Body of pancreas (tissue), 4 donors: ENCODE results near the gene FGA. TPM values are rescaled to one million over a fixed set of nuclear protein-coding genes. Genes with fewer than 3 reads are reported as not detected.

ENCODE experiments used
- ATAC-seq: fragments of 150-250 bp; one replicate; pipeline ENCODE4 v1.9.1; 2016
- DNase-seq, 4 donors: peaks; one replicate each; pipeline ENCODE4 v3.0.0-alpha.2; 2019
- H3K27ac ChIP-seq, 4 donors: fragments of 200-600 bp; sonication (generic); 1 replicate in 3 of 4; 2 replicates in 1 of 4; pipeline versions ENCODE4 v1.5.1 to v1.6.1; 2016 to 2019; ENCODE audit warnings: mild to moderate bottlenecking in 1 of 4, mixed read lengths in 1 of 4, moderate library complexity in 1 of 4
- H3K27me3 ChIP-seq, 2 donors: fragments of 200-600 bp; sonication (generic); one replicate each; pipeline ENCODE4 v1.6.0; 2016; ENCODE audit warnings: mild to moderate bottlenecking in 1 of 2
- H3K36me3 ChIP-seq, 2 donors: fragments of 200-600 bp; sonication (generic); replicated peaks in 1 of 2; 2 replicates each; pipeline ENCODE4 v1.5.1; 2016; ENCODE audit warnings: low read depth in 2 of 2; ENCODE audit not compliant: insufficient read depth in 1 of 2
- H3K4me1 ChIP-seq: fragments of 200-600 bp; sonication (generic); one replicate; pipeline ENCODE4 v1.6.0; 2016
- H3K4me3 ChIP-seq, 2 donors: fragments of 200-600 bp; sonication (generic); 1 replicate in 1 of 2; 2 replicates in 1 of 2; pipeline ENCODE4 v1.5.1; 2016 to 2019
- H3K9me3 ChIP-seq, 3 donors: fragments of 200-600 bp; sonication (generic); 1 replicate in 2 of 3; 2 replicates in 1 of 3; pipeline ENCODE4 v1.5.1; 2016
- POLR2A ChIP-seq, 3 donors: fragments of 450-650 bp; IDR thresholded peaks; one replicate each; pipeline ENCODE4 v1.6.1; 2016; ENCODE audit warnings: antibody characterized with exemption in 3 of 3, mild to moderate bottlenecking in 2 of 3
- WGBS, 2 donors: methylation state at CpG; one replicate each; pipeline ENCODE4 v1.1.5; 2017; 5-methylcytosine and 5-hydroxymethylcytosine counted together
- intact Hi-C: fragments of 100-400 bp; cut with DNase I; formaldehyde crosslinking; loops from one replicate; pipeline ENCODE4 v1.15.1; 2023
- total RNA-seq, 2 donors: library from RNA; depleted of rRNA; stranded (reverse); fragments of >200 nt; gene quantifications; one replicate each; pipeline ENCODE4 v1.1.0, GENCODE V29; 2016
- TF ChIP-seq, protein P1 (sequence below), 7 experiments: fragments of 450-650 bp in 4 of 7; fragments of 200-600 bp in 3 of 7; sonication (generic) in 3 of 7; IDR thresholded peaks; one replicate each; pipeline ENCODE4 v1.5.1; 2016 to 2019; ENCODE audit warnings: antibody characterized with exemption in 7 of 7

Gene FGA
- total RNA-seq, 2 donors from 2014 or later = 1.0 TPM; not detected in 1

DNA sequence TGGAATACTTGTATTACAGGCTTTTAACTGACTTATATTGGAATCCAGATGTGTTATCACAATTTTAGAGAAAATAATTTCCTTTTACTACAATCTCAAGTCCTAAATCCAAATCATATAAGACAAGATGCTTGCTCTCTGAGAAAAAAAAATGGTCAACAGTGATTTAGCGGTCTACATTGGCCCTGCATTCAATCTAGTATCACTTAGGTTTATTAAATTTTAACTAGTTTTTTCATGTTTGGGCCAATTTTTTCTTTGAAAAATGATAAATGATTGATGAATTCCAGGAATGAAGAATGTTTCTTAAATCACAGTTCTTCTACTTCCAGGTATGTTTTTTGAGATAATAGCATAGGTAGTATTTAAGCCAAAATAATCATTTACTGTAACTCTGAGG, 24.7 kb upstream of the FGA start:
- no peak overlapping the region for H3K27ac ChIP-seq
- no peaks in the 10 kb centered on the region for H3K27me3 ChIP-seq
- intact Hi-C loops = no loop called here
- H3K4me3 ChIP-seq = no peak overlapping the region
- ATAC-seq (peak; percentile 27), DNase-seq (no peak)
- H3K4me1 ChIP-seq = peaks cover 24% of the 10 kb centered on the region
- H3K9me3 ChIP-seq = no peaks in the 10 kb centered on the region
- H3K36me3 ChIP-seq = no peaks in the 10 kb centered on the region
- TF ChIP-seq, protein P1, sequence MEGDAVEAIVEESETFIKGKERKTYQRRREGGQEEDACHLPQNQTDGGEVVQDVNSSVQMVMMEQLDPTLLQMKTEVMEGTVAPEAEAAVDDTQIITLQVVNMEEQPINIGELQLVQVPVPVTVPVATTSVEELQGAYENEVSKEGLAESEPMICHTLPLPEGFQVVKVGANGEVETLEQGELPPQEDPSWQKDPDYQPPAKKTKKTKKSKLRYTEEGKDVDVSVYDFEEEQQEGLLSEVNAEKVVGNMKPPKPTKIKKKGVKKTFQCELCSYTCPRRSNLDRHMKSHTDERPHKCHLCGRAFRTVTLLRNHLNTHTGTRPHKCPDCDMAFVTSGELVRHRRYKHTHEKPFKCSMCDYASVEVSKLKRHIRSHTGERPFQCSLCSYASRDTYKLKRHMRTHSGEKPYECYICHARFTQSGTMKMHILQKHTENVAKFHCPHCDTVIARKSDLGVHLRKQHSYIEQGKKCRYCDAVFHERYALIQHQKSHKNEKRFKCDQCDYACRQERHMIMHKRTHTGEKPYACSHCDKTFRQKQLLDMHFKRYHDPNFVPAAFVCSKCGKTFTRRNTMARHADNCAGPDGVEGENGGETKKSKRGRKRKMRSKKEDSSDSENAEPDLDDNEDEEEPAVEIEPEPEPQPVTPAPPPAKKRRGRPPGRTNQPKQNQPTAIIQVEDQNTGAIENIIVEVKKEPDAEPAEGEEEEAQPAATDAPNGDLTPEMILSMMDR (IDR thresholded peaks at IDR 0.05) = no peak
- TF ChIP-seq POLR2A (IDR thresholded peaks at IDR 0.05) = no peak
- WGBS, 2 donors = 14 to 18% methylated on average over 1 of the region's 1 CpG

DNA sequence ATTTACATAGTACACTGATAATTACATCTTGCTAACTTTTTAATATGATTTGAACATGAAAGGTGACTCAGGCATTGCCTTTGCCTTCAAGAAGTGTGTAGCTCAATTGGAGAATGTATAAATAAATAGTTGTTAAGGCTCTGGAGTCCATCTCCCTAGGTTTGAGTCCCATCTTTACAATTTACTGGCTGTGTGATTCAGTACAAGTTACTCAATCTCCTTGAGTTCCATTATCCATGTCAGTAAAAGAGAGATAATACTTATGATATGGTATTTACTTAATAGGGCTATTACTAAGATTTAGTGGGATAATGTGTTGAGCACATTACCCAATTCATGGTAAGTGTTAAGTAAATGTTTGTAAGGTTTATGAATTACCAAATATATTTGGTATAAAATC, 23.8 kb upstream of the FGA start:
- H3K4me1 ChIP-seq = peaks cover 24% of the 10 kb centered on the region
- DNase-seq (no peak), ATAC-seq (no peak)
- H3K27ac ChIP-seq = no peak overlapping the region
- TF ChIP-seq, protein P1 (IDR thresholded peaks at IDR 0.05) = no peak
- TF ChIP-seq POLR2A (IDR thresholded peaks at IDR 0.05) = no peak
- no peaks in the 10 kb centered on the region for H3K9me3 ChIP-seq
- H3K36me3 ChIP-seq = no peaks in the 10 kb centered on the region
- H3K27me3 ChIP-seq = no peaks in the 10 kb centered on the region
- no peak overlapping the region for H3K4me3 ChIP-seq
- intact Hi-C loops = no loop called here

DNA sequence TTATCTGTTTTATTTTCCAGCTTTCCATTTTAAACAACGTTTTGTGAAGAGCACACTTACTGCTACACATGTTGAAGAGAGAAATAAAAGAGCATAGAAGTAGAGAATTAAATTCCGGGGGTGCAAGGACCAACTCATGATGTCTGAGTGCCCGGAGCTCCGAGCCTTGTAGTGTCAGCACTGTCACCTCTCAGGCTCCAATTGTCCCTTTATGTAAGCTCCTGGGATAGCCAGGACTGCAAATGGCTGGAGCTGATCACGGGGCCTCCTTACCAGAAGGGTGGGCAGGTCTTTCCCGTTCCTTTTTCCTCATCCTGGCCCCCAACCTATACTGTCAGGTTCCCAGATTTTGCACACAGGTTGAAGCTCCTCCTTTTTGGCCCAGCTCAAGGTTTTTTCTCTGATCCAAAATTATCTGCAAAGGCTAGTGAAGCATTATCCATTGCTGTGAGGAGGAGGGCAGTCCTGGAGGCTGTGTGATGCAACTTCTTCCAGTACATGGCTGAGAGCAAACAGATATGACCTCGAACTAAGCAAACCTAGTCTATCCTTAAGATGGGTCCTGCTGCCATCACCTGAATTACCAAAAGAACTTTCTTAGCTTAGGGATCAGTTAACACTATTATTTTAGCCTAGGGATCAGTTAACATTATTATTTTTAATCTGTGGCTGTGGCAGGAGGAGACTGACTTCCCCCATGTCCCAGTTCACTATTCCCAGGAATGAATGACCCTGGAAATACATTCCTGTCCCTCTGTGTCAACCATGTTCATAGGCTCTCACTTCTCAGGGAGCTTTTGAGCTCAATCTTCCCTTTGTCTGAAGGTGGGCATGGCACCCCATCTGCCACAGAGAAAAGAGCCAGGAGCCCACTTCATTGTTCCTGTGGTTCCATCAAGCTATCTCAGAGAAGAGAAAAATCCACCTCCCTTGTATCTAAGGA, 22.2 kb upstream of the FGA start, which contains the start of gene FGG:
Gene FGG, minus strand, starts transcription at position 185 of the 943 bp plus-strand sequence. Its CDS starts 47 bp downstream, at position 138.
- TF ChIP-seq, protein P1 (IDR thresholded peaks at IDR 0.05) = no peak
- no peak for TF ChIP-seq POLR2A (IDR thresholded peaks at IDR 0.05)
- H3K27me3 ChIP-seq = no peaks in the 10 kb centered on the region
- no peaks in the 10 kb centered on the region for H3K9me3 ChIP-seq
- no peaks in the 10 kb centered on the region for H3K36me3 ChIP-seq
- 57 to 60% methylated on average over 7 of the region's 7 CpGs for WGBS, 2 donors
- no peak within 1 kb of the TSS for H3K4me3 ChIP-seq
- intact Hi-C loops = no loop called here
- H3K4me1 ChIP-seq = peaks cover 20% of the 10 kb centered on the region
- no peak within 1 kb of the TSS for H3K27ac ChIP-seq
- no peak for DNase-seq
- no peak for ATAC-seq

DNA sequence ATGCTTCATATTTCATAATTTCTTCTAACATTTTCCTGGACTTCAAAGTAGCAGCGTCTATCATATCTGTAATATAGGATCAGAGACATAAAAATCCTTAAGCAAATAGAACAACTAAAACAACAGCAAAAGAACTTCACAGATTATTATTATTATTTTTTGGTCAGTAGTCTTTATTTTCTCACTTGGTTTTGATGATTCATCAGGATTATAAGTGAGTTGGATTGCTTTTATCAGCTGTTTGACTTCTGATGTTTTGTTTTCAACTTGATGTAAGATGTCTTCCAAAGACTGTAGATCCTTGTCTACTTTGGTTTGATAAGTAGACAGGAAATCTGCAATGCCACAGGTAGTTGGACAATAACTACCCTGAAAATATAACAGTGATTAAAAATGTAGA, 21.3 kb upstream of the FGA start:
- TF ChIP-seq POLR2A (IDR thresholded peaks at IDR 0.05) = no peak
- TF ChIP-seq, protein P1 (IDR thresholded peaks at IDR 0.05) = no peak

More for the DNA sequence above, 21.3 kb upstream of the FGA start:
- ATAC-seq = no peak
- Histone ChIP-seq H3K27ac (no peak overlapping the region), H3K4me1 (peaks cover 15% of the 10 kb centered on the region), H3K36me3 (no peaks in the 10 kb centered on the region), H3K9me3 (no peaks in the 10 kb centered on the region), H3K27me3 (no peaks in the 10 kb centered on the region), H3K4me3 (no peak overlapping the region)
- WGBS, 2 donors = 59 to 64% methylated on average over 1 of the region's 1 CpG
- intact Hi-C loops = no loop called here
- DNase-seq = no peak
